Kidney capillary endothelial cell (primary cell): ENCODE data around the gene DGCR8.
"Not testable (repeated sequence)": the region's sequence is repeated elsewhere in the genome, so short reads cannot be mapped to it uniquely, and the experiment has no call there.

Source experiments
- DNase-seq: peaks from one replicate; pipeline ENCODE4 v3.0.0-alpha.2; 2018; ENCODE audit warnings: low spot score

DGCR8 gene

DNA sequence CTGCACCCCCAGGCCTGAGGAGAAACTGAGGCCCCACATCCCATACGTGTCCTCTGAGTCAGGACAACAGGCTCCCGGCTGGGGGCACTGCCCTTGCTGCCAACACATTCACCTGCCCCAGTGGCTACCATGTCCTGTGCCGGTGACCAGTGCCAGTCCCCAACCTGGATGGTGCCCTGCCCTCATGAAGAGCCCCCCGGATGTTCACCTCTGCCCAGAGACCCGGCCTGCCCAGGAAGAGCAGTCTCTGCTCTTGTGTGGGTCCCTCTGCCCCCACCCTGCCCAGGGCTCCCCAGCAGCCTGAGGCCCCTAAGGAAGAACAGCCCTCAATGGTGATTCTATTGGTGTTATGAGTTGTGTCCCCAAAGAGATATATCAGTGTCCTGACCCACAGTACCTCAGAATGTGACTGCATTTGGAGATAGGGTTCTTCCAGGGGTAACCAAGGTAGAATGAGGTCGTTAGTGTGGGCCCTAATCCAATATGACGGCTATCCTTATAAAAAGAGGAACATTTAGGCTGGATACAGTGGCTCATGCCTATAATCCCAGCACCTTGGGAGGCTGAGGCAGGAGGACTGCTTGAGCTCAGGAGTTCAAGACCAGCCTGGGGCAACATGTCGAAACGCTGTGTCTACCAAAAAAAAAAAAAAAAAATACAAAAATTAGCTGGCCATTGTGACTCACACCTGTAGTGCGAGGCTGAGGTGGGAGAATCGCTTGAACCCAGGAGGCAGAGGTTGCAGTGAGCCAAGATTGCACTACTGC, 13.2 kb upstream of the DGCR8 start:
- no peak for DNase-seq

DNA sequence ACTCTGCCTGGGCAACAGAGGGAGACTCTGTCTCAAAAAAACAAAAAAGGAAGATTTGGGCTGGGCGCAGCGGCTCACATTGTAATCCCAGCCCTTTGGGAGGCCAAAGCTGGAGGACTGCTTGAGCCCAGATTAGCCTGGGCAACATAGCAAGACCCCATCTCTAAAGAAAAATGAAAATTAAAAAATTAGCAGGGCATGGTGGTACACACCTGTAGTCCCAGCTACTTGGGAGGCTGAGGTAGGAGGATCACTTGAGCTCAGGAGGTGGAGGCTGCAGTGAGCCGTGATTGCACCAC, 12.7 kb upstream of the DGCR8 start:
- not testable (repeated sequence) for DNase-seq

- DNase-seq, result no peak
These were observed 11.4 kb upstream of the DGCR8 start for GRCh38 chr22:20068640-20069039.

DNA sequence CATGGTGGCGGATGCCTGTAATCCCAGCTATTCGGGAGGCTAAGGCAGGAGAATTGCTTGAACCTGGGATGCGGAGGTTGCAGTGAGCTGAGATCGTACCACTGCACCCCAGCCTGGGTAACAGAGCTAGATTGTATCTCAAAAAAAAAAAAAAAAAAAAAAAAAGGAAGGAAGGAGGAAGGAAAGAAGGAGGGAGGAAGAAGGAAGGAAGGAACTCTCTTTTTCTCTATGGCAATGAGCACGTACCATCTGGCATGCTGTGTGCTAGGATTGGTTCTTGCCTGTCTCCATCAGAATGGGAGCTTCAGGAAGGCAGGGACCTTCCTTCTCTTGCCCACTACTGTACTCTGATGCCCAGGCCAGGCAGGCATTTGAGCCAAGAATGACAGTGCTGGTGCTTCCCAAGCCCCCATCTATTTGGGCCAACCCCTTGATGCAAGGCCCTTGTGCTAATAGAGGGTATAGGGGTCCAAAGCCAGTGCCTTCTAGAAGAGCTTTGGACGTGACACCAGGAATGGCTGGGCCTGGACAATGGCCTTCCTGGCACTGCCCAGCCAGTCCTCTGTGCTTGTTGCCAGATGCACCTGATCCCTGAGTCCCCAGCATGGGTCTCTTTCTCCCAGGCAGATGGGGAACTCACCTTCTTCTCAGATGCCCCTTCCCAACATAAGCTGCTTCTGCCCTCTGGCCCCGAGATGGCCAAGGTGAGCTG, 10.6 kb upstream of the DGCR8 start:
- no peak for DNase-seq

GRCh38 chr22:20071524-20071972, 8.5 kb upstream of the DGCR8 start:
- no peak for DNase-seq

DNA sequence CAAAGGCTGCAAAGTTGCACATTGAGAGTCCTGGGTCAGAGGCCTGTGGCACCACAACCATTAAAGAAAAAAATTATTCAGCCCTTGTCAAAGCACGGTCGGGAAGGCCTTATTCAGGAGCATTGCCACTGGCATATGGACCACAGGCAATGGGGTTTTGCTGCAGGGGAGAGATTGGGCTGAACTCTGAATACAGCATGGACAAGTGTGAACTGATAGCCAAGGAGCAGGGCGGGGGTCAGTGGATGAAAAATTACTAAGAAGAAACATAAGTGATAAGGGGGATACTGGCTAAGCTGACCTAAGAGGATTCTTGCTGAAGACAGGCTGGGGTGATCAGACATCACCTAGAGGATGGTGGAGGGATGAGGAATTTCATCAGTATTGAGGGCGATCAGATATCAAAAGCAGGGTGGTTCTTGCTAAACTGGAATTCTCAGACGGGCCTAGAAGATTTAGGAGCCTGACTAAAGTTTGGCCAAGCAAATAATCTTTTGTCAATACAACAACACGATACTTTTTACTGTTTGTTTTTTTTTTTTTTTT, 3.3 kb upstream of the DGCR8 start:
- DNase-seq, result no peak

DNA sequence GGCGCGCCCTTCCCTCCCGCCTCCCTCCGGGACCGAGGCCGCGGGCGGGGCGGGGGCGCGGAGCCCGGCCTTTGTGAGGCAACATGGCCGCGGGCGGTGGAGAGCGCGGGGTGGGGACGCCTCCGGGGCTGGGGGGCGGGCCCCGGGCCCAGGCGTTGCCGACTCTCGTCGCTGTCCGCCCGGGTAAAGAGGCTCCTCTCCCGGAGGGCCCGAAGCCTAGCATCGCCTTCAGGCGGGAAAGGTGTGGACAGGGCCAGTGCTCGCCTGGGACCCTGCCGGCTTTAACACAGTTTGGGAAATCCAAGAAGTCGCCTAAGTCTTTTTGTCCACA, 369 bp downstream of the DGCR8 start:
- DNase-seq, result no peak

GRCh38 chr22:20080776-20081654, 974 bp downstream of the DGCR8 start:
- peak; percentile 64 for DNase-seq

GRCh38 chr22:20083157-20083890, 3.3 kb downstream of the DGCR8 start:
- no peak for DNase-seq

- no peak for DNase-seq
These were observed 4.0 kb downstream of the DGCR8 start for GRCh38 chr22:20083891-20084546.

DNA sequence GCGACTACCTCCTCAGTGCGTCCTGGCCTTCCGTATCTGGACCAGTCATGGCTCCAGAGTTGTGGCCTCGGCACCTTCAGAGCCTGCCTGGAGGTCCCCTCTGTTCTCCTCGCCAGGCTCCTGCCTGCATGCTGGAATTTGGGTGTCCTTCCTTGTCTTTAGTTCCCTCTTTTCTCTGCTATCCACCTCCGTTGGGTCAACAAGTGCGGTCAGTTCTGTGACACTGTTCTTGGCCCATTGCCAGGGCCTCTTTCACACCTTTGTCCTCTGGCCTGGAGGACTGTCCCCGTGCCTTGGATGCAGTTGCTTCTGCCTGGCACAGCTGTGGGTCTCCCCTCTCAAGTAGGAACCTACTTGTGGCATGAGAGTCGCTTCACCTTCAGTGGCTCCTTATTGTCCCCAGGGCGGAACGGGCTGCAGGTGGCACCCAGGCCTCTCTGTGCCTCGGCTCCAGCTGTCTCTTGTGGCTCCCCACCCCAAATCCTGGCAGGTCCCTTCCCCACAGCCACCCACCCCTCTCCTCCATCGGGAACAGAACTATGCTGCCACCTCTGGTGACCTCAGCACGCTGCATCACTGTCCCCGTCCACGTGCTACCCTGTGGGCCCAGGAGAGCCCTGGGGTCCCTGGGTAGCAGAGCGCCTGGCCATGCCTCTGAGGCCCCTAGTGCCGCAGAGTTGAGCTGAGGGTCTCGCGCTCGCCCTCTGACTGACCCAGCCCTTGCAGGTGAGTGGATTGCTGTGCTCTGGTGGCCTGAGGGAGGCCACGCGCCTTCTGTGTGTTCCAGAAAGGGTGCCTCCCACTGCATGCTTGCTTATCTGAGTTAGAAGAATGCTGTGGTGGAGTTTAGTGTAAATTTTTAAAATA, 4.7 kb downstream of the DGCR8 start:
- no peak for DNase-seq

DNA sequence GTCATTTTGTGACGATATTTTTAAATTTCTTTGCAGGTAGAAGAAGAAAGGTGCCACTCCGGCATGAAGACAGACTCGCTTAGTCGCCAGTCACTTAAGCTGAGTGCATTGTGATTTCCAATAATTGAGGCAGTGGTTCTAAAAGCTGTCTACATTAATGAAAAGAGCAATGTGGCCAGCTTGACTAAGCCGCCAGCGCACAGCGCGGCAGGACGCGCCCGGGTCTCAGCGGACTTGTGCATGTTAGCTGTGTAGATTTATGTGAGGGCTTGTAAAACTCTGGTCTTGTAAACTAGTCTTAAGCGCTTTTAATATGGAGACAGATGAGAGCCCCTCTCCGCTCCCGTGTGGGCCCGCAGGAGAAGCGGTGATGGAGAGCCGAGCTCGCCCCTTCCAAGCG, 5.6 kb downstream of the DGCR8 start:
- DNase-seq, result no peak

GRCh38 chr22:20086101-20086599, 6.1 kb downstream of the DGCR8 start:
- DNase-seq, result no peak

GRCh38 chr22:20086763-20087162, 6.7 kb downstream of the DGCR8 start:
- DNase-seq, result no peak

DNA sequence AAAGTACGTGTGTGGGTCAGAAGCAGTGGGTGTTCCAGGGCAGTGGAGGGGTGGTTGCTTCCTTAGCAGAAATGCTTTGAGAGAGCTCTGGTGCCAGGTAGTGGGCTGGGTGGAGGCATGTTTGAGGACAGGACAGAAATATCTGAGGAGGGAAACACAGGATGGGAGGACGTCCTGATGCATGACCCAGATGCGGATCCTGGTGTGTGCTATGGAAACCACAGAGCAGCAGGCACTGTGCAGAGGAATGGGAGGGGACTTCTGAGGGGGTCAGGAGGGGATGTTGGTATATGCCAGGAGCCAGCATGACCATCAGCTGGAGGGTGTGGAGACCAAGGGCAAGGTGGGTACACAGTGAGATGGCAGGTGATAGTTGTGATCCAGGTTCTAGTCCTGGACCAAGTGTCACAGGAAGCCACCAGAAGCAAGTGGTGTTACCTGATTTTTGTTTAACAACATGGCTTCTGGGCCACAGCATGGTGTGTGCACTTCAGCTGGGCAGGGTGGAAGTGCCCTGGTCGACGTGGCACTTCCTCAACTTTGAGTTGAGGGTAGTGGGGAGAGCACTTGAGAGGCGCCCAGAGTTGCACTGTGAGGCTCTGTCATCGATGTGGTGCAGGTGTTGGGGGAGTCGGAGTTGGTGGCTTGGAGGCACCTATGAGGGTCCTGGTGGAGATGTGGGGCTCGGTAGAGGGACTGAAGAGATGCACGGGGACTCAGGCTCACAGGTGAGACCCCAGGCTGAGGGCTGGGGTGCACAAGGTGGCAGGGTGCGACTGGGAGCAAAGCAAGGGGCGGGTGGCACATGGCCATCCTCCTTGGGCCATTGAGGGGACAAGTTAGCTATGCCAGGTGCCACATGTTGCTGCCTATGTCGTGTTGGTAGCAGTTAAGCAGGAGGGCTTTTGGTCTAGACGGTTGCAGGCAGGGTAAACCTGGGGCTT, 7.5 kb downstream of the DGCR8 start:
- DNase-seq, result no peak

- no peak for DNase-seq
These were observed 8.2 kb downstream of the DGCR8 start for GRCh38 chr22:20088263-20088648.

DNA sequence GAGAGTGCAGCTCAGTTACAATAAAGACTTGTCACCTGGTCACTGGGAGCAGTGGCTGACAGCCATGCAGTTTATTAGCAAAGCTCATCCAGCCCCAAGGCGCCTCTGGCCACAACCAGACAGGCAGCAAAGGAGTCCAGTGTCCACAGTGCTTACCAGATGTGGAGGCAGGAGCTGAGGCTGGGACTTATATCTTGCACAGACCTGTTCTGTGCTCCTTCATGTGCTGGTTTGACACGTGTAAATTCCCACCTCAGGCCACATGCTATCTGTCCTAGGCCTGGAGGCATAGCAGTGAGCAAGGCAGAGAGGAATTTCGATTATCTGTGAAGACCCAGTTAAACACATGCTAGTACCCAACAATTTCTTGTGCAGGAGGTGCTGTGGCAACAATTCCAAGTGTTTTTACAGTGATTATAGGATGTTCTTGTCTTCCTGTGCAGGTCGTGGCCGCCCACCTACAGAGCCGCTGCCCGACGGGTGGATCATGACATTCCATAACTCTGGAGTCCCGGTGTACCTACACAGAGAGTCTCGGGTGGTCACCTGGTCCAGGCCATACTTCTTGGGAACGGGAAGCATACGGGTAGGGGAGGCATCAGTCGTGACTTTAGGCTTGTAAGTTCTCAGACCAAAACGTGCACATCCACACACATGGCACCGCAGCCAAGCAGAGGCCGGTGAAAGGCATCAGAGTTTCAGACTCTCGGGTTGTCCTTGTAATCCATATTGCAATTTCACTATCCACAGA, 9.4 kb downstream of the DGCR8 start:
- no peak for DNase-seq

DNA sequence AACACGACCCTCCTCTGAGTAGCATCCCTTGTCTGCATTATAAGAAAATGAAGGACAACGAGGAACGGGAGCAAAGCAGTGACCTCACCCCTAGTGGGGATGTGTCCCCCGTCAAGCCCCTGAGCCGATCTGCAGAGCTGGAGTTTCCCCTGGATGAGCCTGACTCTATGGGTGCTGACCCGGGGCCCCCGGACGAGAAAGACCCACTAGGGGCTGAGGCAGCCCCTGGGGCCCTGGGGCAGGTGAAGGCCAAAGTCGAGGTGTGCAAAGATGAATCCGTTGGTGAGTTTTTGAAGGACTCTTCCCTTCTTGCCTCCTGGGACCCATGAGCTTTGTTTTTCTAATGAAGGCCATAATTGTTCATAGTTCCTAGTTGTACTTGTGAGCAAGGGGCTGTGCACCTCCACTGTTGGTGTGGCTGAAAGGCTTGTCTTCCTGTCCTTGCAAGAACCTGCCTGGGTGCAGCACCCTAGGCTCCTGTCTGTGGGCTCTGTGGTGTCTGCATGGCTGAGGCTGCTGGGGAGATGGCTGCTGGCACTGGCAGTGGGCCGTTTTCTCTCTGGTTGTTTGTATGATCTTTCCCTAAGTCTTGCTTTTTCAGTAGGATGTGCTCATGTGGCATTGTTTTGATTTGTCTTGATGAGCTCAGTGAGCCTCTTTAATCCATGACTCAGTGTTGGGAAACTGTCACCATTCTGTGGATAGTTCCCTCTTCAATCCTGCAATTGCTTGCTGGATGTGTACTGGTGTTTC, 10.1 kb downstream of the DGCR8 start:
- DNase-seq, result no peak
